CD4-positive, alpha-beta T cell (primary cell): Measurements from ENCODE around the gene RAB8A. TPM values are rescaled to one million over a fixed set of nuclear protein-coding genes. Genes with fewer than 3 reads are reported as not detected.

ENCODE experiments used
- ATAC-seq: fragments of 200-7000 bp; cut with Tn5 transposase; one replicate; pipeline ENCODE4 v1.10.0; 2022; ENCODE audit warnings: mild to moderate bottlenecking; ENCODE audit not compliant: poor library complexity
- CTCF ChIA-PET: fragments of 350-600 bp; sonication (Branson Sonifier 250); formaldehyde crosslinking; loops from one replicate; lab custom pipeline; 2021; ENCODE audit warnings: antibody characterized with exemption, inconsistent platforms; lab: Charles Lee
- POLR2A ChIA-PET: fragments of 350-600 bp; sonication (Branson Sonifier 250); formaldehyde crosslinking; loops from one replicate; lab custom pipeline; 2021; ENCODE audit warnings: antibody characterized with exemption, inconsistent platforms; lab: Charles Lee
- DNase-seq, 14 experiments: peaks; one replicate each; pipeline ENCODE4 v3.0.0-alpha.2; 2013 to 2020; ENCODE audit warnings: mixed read lengths in 2 of 14
- H3K27ac ChIP-seq, 2 donors: one replicate each; pipeline versions ENCODE4 v1.5.1 to v1.7.0; 2013; ENCODE audit warnings: low read length in 2 of 2, low read depth in 1 of 2, mild to moderate bottlenecking in 1 of 2
- H3K27me3 ChIP-seq, 2 experiments: 1 replicate in 1 of 2; 2 replicates in 1 of 2; pipeline versions ENCODE4 v1.6.1 to v1.7.0; 2013; ENCODE audit warnings: low read length in 2 of 2, control low read depth in 1 of 2, mild to moderate bottlenecking in 1 of 2, moderate library complexity in 1 of 2; ENCODE audit not compliant: insufficient read depth in 2 of 2, control insufficient read depth in 1 of 2
- H3K36me3 ChIP-seq: one replicate; pipeline ENCODE4 v1.6.1; 2013; ENCODE audit warnings: low read length, control low read depth; ENCODE audit not compliant: insufficient read depth
- H3K4me1 ChIP-seq: one replicate; pipeline ENCODE4 v1.6.1; 2013; ENCODE audit warnings: low read length, control low read depth; ENCODE audit not compliant: insufficient read depth
- H3K4me3 ChIP-seq: one replicate; pipeline ENCODE4 v1.5.1; 2013; ENCODE audit warnings: mild to moderate bottlenecking, low read length, moderate library complexity
- H3K9me3 ChIP-seq, 2 experiments: 1 replicate in 1 of 2; 2 replicates in 1 of 2; pipeline versions ENCODE4 v1.6.1 to v1.7.0; 2013; ENCODE audit warnings: low read length in 2 of 2, mild to moderate bottlenecking in 2 of 2, control low read depth in 1 of 2, moderate library complexity in 1 of 2; ENCODE audit not compliant: control insufficient read depth in 1 of 2, insufficient read depth in 1 of 2
- H3K27ac Mint-ChIP-seq: one replicate; pipeline ENCODE4 v1.8.0; 2020; ENCODE audit warnings: mixed read lengths
- H3K27me3 Mint-ChIP-seq: one replicate; pipeline ENCODE4 v1.8.0; 2021; ENCODE audit warnings: mixed read lengths
- H3K36me3 Mint-ChIP-seq: one replicate; pipeline ENCODE4 v1.8.0; 2021; ENCODE audit warnings: low read depth, mixed read lengths
- H3K4me1 Mint-ChIP-seq: one replicate; pipeline ENCODE4 v1.8.0; 2021; ENCODE audit warnings: low read depth, mixed read lengths
- H3K4me3 Mint-ChIP-seq: one replicate; pipeline ENCODE4 v1.8.0; 2020; ENCODE audit warnings: mild to moderate bottlenecking, mixed read lengths
- H3K9me3 Mint-ChIP-seq: one replicate; pipeline ENCODE4 v1.8.0; 2020; ENCODE audit warnings: mixed read lengths
- CTCF ChIP-seq: fragments of 200-600 bp; IDR thresholded peaks from one replicate; pipeline ENCODE4 v1.8.0; 2022; ENCODE audit warnings: antibody characterized with exemption, mild to moderate bottlenecking
- intact Hi-C, 2 experiments: fragments of 100-400 bp; cut with DNase I in 1 of 2; cut with micrococcal nuclease in 1 of 2; formaldehyde crosslinking; loops; one replicate each; pipeline versions ENCODE4 v1.15.1 to v1.9.0; 2023 to 2025; cut with DNase I, micrococcal nuclease
- total RNA-seq, 174 experiments: library from RNA in 2 of 174; stranded (reverse) in 2 of 174; gene quantifications; one replicate each; pipeline ENCODE4 v1.2.3 and lab custom pipeline; 2021 to 2026

RAB8A gene
- total RNA-seq, 2 experiments from 2014 or later, result 74.9 to 79.0 TPM

GRCh38 chr19:16074488-16075365 is 37.0 kb upstream of the RAB8A start:
- Mint-ChIP-seq H3K9me3 (no peaks in the 10 kb centered on the region), H3K4me3 (peak overlapping the region; percentile 85), H3K27me3 (no peaks in the 10 kb centered on the region), H3K27ac (no peak overlapping the region), H3K4me1 (peaks cover 57% of the 10 kb centered on the region), H3K36me3 (peaks cover 27% of the 10 kb centered on the region)
- ChIA-PET POLR2A (interaction anchor here (0.7 to 9.6 kb wide), 6 partner anchors 8 to 294 kb away, joined by 3 to 192 read pairs (median 4); partner anchors contain the start of gene RAB8A), CTCF (interaction anchor here (1.4 to 2.9 kb wide), 4 partner anchors 12 to 36 kb away, joined by 4 to 14 read pairs (median 11); no protein-coding TSS in a partner anchor)
- ATAC-seq (no peak), DNase-seq (peak in 1 of 14 experiments; percentile 2)
- no peaks in the 10 kb centered on the region for H3K9me3 ChIP-seq
- no peak for TF ChIP-seq CTCF
- peak overlapping the region; percentile 72 to 79 for H3K27ac ChIP-seq
- no peaks in the 10 kb centered on the region for H3K36me3 ChIP-seq
- intact Hi-C loops, result loop anchor here (5.0 to 10.0 kb wide), 5 partner anchors 32 to 293 kb away; partner anchors contain the start of genes FAM32A (in 1 of the 2) and KLF2 (in 1 of the 2)
- H3K4me3 ChIP-seq, result no peak overlapping the region
- peaks cover 83% of the 10 kb centered on the region for H3K4me1 ChIP-seq
- no peaks in the 10 kb centered on the region for H3K27me3 ChIP-seq

GRCh38 chr19:16075430-16076153 is 36.1 kb upstream of the RAB8A start:
- H3K9me3 Mint-ChIP-seq, result no peaks in the 10 kb centered on the region
- ChIA-PET CTCF (interaction anchor here (0.6 to 4.1 kb wide), 7 partner anchors 10 to 35 kb away, joined by 3 to 24 read pairs (median 9); no protein-coding TSS in a partner anchor), POLR2A (interaction anchor here (0.9 to 9.6 kb wide), 14 partner anchors 9 to 255 kb away, joined by 3 to 192 read pairs (median 5); partner anchors contain the start of genes FAM32A, HSH2D and KLF2)
- peaks cover 33% of the 10 kb centered on the region for H3K36me3 Mint-ChIP-seq
- H3K36me3 ChIP-seq, result peaks cover 6% of the 10 kb centered on the region
- no peaks in the 10 kb centered on the region for H3K27me3 ChIP-seq
- H3K4me1 Mint-ChIP-seq, result peaks cover 66% of the 10 kb centered on the region
- no peaks in the 10 kb centered on the region for H3K9me3 ChIP-seq
- ATAC-seq (no peak), DNase-seq (peak in 1 of 14 experiments; percentile 19)
- H3K27ac Mint-ChIP-seq, result no peak overlapping the region
- no peaks in the 10 kb centered on the region for H3K27me3 Mint-ChIP-seq
- H3K27ac ChIP-seq, result peak overlapping the region; percentile 72 to 79
- peak overlapping the region; percentile 85 for H3K4me3 Mint-ChIP-seq
- peaks cover 83% of the 10 kb centered on the region for H3K4me1 ChIP-seq
- H3K4me3 ChIP-seq, result peak overlapping the region; percentile 87
- intact Hi-C loops, result loop anchor here (5.0 to 10.0 kb wide), 5 partner anchors 33 to 292 kb away; partner anchors contain the start of genes FAM32A (in 1 of the 2) and KLF2 (in 1 of the 2)
- TF ChIP-seq CTCF, result no peak
